H9 (cell line): ENCODE results near the gene PITPNM1. TPM values are rescaled to one million over a fixed set of nuclear protein-coding genes. Genes with fewer than 3 reads are reported as not detected.

Source experiments
- DNase-seq: peaks from one replicate; pipeline ENCODE4 v3.0.0-alpha.2; 2017
- H2AFZ ChIP-seq: one replicate; pipeline ENCODE4 v1.6.1; 2013; ENCODE audit warnings: mild to moderate bottlenecking, low read length, control low read depth, moderate library complexity
- H2AK5ac ChIP-seq: 2 replicates; pipeline ENCODE4 v1.6.1; 2013; ENCODE audit warnings: low read length, control low read depth, mixed read lengths; ENCODE audit not compliant: insufficient read length
- H2BK120ac ChIP-seq: one replicate; pipeline ENCODE4 v1.6.1; 2013; ENCODE audit warnings: low read depth, mild to moderate bottlenecking, low read length, control low read depth, inconsistent platforms; ENCODE audit not compliant: poor library complexity, severe bottlenecking
- H2BK12ac ChIP-seq: 2 replicates; pipeline ENCODE4 v1.6.1; 2013; ENCODE audit warnings: low read length, control low read depth, mixed read lengths, low read depth; ENCODE audit not compliant: insufficient read length
- H2BK15ac ChIP-seq: 2 replicates; pipeline ENCODE4 v1.6.1; 2013; ENCODE audit warnings: low read depth, low read length, control low read depth
- H2BK20ac ChIP-seq: one replicate; pipeline ENCODE4 v1.6.1; 2013; ENCODE audit warnings: low read depth, mild to moderate bottlenecking, low read length, control low read depth, inconsistent platforms; ENCODE audit not compliant: poor library complexity, severe bottlenecking
- H2BK5ac ChIP-seq: 2 replicates; pipeline ENCODE4 v1.6.1; 2013; ENCODE audit warnings: low read length, control low read depth, mixed read lengths; ENCODE audit not compliant: insufficient read length
- H3K14ac ChIP-seq: 2 replicates; pipeline ENCODE4 v1.6.1; 2013; ENCODE audit warnings: low read length, control low read depth; ENCODE audit not compliant: insufficient read depth
- H3K18ac ChIP-seq: 2 replicates; pipeline ENCODE4 v1.6.1; 2013; ENCODE audit warnings: low read depth, mild to moderate bottlenecking, mixed read lengths, low read length, control low read depth; ENCODE audit not compliant: insufficient read length
- H3K23ac ChIP-seq: 2 replicates; pipeline ENCODE4 v1.6.1; 2013; ENCODE audit warnings: low read length, control low read depth, mixed read lengths, low read depth; ENCODE audit not compliant: insufficient read length
- H3K23me2 ChIP-seq: 2 replicates; pipeline ENCODE4 v1.6.1; 2013; ENCODE audit warnings: low read depth, mild to moderate bottlenecking, mixed read lengths, low read length, control low read depth; ENCODE audit not compliant: insufficient read length, poor library complexity, severe bottlenecking
- H3K27ac ChIP-seq: 2 replicates; pipeline ENCODE4 v1.5.1; 2013; ENCODE audit warnings: low read length, control low read depth, mixed read lengths, low read depth; ENCODE audit not compliant: insufficient read length
- H3K27me3 ChIP-seq: 2 replicates; pipeline ENCODE4 v1.6.1; 2013; ENCODE audit warnings: low read length, control low read depth, inconsistent platforms; ENCODE audit not compliant: insufficient read depth
- H3K4ac ChIP-seq: 2 replicates; pipeline ENCODE4 v1.6.1; 2013; ENCODE audit warnings: low read depth, mild to moderate bottlenecking, control low read depth, inconsistent platforms, low read length, moderate library complexity
- H3K4me1 ChIP-seq: 2 replicates; pipeline ENCODE4 v1.6.1; 2013; ENCODE audit warnings: low read length, control low read depth, inconsistent platforms; ENCODE audit not compliant: insufficient read depth
- H3K4me2 ChIP-seq: 2 replicates; pipeline ENCODE4 v1.6.1; 2013; ENCODE audit warnings: low read length, control low read depth, mixed read lengths; ENCODE audit not compliant: insufficient read length, insufficient read depth
- H3K56ac ChIP-seq: 2 replicates; pipeline ENCODE4 v1.6.1; 2013; ENCODE audit warnings: low read depth, mild to moderate bottlenecking, mixed read lengths, low read length, control low read depth; ENCODE audit not compliant: insufficient read length
- H3K79me1 ChIP-seq: 2 replicates; pipeline ENCODE4 v1.6.1; 2013; ENCODE audit warnings: low read depth, mild to moderate bottlenecking, moderate library complexity, low read length, control low read depth, inconsistent platforms; ENCODE audit not compliant: insufficient read depth, poor library complexity, severe bottlenecking
- H3K79me2 ChIP-seq: 2 replicates; pipeline ENCODE4 v1.6.1; 2013; ENCODE audit warnings: low read length, control low read depth, inconsistent platforms; ENCODE audit not compliant: insufficient read depth
- H3K9ac ChIP-seq: 2 replicates; pipeline ENCODE4 v1.6.1; 2013; ENCODE audit warnings: low read length, control low read depth, mixed read lengths; ENCODE audit not compliant: insufficient read length; ENCODE audit errors: extremely low read depth
- H3K9me3 ChIP-seq: one replicate; pipeline ENCODE4 v1.6.1; 2013; ENCODE audit warnings: low read depth, low read length, inconsistent platforms; ENCODE audit not compliant: control insufficient read depth
- H3T11ph ChIP-seq: one replicate; pipeline ENCODE4 v1.6.1; 2013; ENCODE audit warnings: mild to moderate bottlenecking, low read length, control low read depth, inconsistent platforms
- H4K20me1 ChIP-seq: one replicate; pipeline ENCODE4 v1.6.1; 2013; ENCODE audit not compliant: control insufficient read depth, insufficient read length, insufficient read depth
- H4K5ac ChIP-seq: 2 replicates; pipeline ENCODE4 v1.6.1; 2013; ENCODE audit warnings: low read depth, mild to moderate bottlenecking, mixed read lengths, low read length, control low read depth; ENCODE audit not compliant: insufficient read length
- H4K8ac ChIP-seq: replicated peaks from 2 replicates; pipeline ENCODE4 v1.6.1; 2013; ENCODE audit warnings: low read length, control low read depth, mixed read lengths, low read depth; ENCODE audit not compliant: insufficient read length
- H4K91ac ChIP-seq: 2 replicates; pipeline ENCODE4 v1.6.1; 2013; ENCODE audit warnings: low read depth, mild to moderate bottlenecking, moderate library complexity, mixed read lengths, low read length, control low read depth; ENCODE audit not compliant: insufficient read length
- H3K27ac Mint-ChIP-seq, 3 experiments: 2 replicates in 2 of 3; 3 replicates in 1 of 3; pipeline ENCODE4 v1.8.0; 2020 to 2021; ENCODE audit warnings: mixed read lengths in 3 of 3, mild to moderate bottlenecking in 1 of 3, moderate library complexity in 1 of 3
- H3K27me3 Mint-ChIP-seq: 2 replicates; pipeline ENCODE4 v1.8.0; 2021; ENCODE audit warnings: low read depth, mild to moderate bottlenecking, moderate library complexity, mixed read lengths
- H3K36me3 Mint-ChIP-seq, 3 experiments: 2 replicates in 2 of 3; 3 replicates in 1 of 3; pipeline ENCODE4 v1.8.0; 2020 to 2021; ENCODE audit warnings: low read depth in 3 of 3, mixed read lengths in 3 of 3; ENCODE audit not compliant: insufficient read depth in 1 of 3
- H3K4me1 Mint-ChIP-seq, 2 experiments: 2 replicates each; pipeline ENCODE4 v1.8.0; 2020; ENCODE audit warnings: mixed read lengths in 2 of 2
- H3K4me3 Mint-ChIP-seq, 2 experiments: 2 replicates in 1 of 2; 3 replicates in 1 of 2; pipeline ENCODE4 v1.8.0; 2020 to 2021; ENCODE audit warnings: mild to moderate bottlenecking in 2 of 2, mixed read lengths in 2 of 2, moderate library complexity in 1 of 2
- H3K9me3 Mint-ChIP-seq, 2 experiments: 2 replicates in 1 of 2; 3 replicates in 1 of 2; pipeline ENCODE4 v1.8.0; 2020; ENCODE audit warnings: mild to moderate bottlenecking in 2 of 2, mixed read lengths in 2 of 2, moderate library complexity in 1 of 2
- WGBS: extraction: QIAGEN DNeasy Blood & Tissue Kit; methylation state at CpG from one replicate; pipeline ENCODE4 v1.1.7; 2013; ENCODE audit warnings: missing lambda C conversion rate, low lambda C conversion rate, mixed read lengths; ENCODE audit not compliant: insufficient read length; ENCODE audit errors: extremely low coverage; 5-methylcytosine and 5-hydroxymethylcytosine counted together
- total RNA-seq: library from RNA; stranded (reverse); gene quantifications from 2 replicates; pipeline ENCODE4 v1.2.1, GENCODE V29; 2021
- TF ChIP-seq, protein P1 (sequence below): fragments of 200-600 bp; sonication (generic); conservative IDR thresholded peaks from 3 replicates; pipeline ENCODE4 v1.8.0; 2021; ENCODE audit warnings: antibody characterized with exemption, mild to moderate bottlenecking

The PITPNM1 gene
- total RNA-seq, 1 experiment from 2014 or later = 43.5 TPM

DNA sequence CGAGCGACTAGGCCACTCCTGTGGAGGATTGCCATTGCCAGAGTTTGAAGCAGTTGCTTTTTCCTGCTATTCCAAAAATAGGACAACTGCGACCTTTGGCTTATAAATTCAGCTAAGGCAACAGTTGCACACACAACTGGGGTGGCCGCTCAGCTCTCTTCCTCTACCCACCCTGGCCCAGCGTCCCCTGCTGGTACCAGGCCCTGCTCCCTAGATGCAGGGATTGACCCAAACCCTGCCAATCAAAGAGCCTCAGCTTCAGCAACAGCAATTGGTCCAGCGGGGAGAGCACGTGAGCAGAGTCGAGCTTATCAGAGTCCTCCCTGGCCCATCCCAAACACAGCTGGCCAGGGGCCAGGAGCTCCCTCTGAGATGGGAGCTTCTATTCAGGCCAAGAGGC lies 40.1 kb upstream of the PITPNM1 start:
- Mint-ChIP-seq H3K4me1 (peaks cover 4 to 9% of the 10 kb centered on the region in 2 experiments), H3K36me3 (peaks cover 0 to 3% (median 0%) of the 10 kb centered on the region in 3 experiments; a peak in 1 of 7 replicates), H3K9me3 (peaks cover 5% of the 10 kb centered on the region in 2 experiments), H3K27ac (no peak overlapping the region), H3K27me3 (peaks cover 15% of the 10 kb centered on the region), H3K4me3 (peak overlapping the region in 1 of 2 experiments; percentile 55; a peak in 1 of 5 replicates)
- Histone ChIP-seq H3K27ac (no peak overlapping the region), H2BK15ac (no peak overlapping the region), H2AK5ac (no peak overlapping the region), H3K79me1 (no peaks in the 10 kb centered on the region), H3K56ac (no peak overlapping the region), H2BK120ac (no peak overlapping the region), H2BK20ac (no peak overlapping the region), H3K23ac (no peak overlapping the region), H3K79me2 (no peaks in the 10 kb centered on the region), H4K91ac (no peak overlapping the region), H3T11ph (no peak overlapping the region), H3K4me1 (no peaks in the 10 kb centered on the region), H3K18ac (no peak overlapping the region), H3K27me3 (no peaks in the 10 kb centered on the region), H4K20me1 (no peaks in the 10 kb centered on the region), H3K14ac (no peak overlapping the region), H2AFZ (no peak overlapping the region), H3K4ac (no peak overlapping the region), H2BK12ac (no peak overlapping the region), H3K23me2 (no peaks in the 10 kb centered on the region), H4K8ac (no peak overlapping the region), H4K5ac (no peak overlapping the region), H3K4me2 (no peak overlapping the region), H2BK5ac (no peak overlapping the region), H3K9ac (no peak overlapping the region), H3K9me3 (no peaks in the 10 kb centered on the region)
- DNase-seq = peak; percentile 79
- TF ChIP-seq, protein P1, sequence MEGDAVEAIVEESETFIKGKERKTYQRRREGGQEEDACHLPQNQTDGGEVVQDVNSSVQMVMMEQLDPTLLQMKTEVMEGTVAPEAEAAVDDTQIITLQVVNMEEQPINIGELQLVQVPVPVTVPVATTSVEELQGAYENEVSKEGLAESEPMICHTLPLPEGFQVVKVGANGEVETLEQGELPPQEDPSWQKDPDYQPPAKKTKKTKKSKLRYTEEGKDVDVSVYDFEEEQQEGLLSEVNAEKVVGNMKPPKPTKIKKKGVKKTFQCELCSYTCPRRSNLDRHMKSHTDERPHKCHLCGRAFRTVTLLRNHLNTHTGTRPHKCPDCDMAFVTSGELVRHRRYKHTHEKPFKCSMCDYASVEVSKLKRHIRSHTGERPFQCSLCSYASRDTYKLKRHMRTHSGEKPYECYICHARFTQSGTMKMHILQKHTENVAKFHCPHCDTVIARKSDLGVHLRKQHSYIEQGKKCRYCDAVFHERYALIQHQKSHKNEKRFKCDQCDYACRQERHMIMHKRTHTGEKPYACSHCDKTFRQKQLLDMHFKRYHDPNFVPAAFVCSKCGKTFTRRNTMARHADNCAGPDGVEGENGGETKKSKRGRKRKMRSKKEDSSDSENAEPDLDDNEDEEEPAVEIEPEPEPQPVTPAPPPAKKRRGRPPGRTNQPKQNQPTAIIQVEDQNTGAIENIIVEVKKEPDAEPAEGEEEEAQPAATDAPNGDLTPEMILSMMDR = peak; percentile 38; the same call in 1 of the 3 replicates
- WGBS = no CpG with 5 or more reads among the region's 8 CpGs
